GM10847 (cell line): ENCODE measurements around the gene PKN2.

Experiments
- POLR2A ChIP-seq: IDR thresholded peaks from 2 replicates; pipeline ENCODE4 v1.6.1; 2011; ENCODE audit not compliant: insufficient read length; ENCODE audit errors: extremely low read depth

PKN2 gene

DNA sequence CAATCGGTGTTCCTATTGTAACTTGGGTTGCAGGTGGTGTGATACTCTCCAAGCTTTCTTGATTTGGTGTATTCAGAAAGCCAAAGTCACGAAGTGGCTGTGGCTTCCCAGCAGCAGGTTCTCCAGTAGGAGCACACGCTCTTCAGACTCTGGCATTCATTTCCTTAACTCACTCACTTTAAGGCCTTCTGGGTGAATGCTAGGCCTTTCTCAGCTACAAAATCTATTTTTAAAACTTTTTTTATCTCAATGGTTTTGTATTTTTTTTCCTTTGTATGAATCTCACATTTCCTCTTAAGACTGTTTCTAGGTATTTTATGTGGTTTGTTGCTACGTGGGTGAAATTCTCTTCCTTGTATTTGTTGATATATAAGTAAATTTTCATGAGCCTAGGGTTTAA, 22.9 kb upstream of the PKN2 start:
- no peak for TF ChIP-seq POLR2A

DNA sequence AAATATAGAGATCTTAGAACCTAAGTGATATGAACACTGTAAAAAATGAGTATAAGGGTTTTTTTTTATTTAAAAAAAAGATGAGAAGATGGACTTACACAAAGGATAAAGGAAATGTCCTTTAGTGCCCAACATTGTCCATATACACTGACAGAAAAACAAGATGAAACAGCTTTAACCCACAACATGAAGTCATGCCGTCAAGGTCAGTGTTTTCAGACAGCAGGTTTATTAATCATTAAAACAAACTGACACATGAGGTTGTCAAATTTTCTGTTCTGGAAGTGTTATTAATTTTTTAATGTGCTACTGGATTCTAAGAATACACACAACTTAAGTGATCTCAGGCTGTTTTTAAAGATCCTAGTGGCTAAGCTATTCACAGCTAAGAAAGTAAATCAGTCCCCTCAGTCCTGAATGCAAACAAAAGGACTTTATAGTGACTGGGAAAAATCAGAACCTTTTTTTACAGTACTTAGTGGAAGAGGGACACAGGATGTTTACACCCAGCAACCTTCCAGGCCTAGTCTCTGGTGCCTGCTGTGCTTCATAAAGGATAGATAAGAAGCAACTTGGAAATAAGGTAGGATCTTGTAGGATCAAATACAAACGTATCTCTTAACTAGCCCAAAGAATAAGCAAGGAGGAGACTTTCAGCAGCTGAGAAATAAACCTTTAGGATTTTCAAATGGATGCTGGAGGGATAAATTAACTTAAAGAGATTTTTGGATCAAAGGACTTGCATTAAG, 21.9 kb upstream of the PKN2 start:
- no peak for TF ChIP-seq POLR2A

DNA sequence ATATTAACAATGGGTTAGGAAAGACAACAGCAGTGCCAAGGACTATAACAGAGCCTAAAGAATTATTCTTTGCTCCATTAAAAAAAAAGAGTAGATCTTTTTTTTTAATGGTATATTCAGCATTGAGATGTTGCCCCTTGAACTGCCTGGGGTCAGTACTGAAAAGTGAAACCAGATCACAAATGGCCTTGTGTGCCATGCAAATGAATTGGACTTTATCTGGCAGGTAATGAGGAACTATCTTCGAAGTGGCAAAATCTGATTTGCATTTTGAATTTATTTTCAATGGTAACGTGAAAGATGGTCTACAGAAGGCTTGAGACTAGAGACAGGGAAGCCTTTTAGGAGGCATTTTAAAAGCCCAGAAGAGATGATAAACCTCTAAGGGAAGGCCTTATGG, 21.4 kb upstream of the PKN2 start:
- TF ChIP-seq POLR2A = no peak

DNA sequence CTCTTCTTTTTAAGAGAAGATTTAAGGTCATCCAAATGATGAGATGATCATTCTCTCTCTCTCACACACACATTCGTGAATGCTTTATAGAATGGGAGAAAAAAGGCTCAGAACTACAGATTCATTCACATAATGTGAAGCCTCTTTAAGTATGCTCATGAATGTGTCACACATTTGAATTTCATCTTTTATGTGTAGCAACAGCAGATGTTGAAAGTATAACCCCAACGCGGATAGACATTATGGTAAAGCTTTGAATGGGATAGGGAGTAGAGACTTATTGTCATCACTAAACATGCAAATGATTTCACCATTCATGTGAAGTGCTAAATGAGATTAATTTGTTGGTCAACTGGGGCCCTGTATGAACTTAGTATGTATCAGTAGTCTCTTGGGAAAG, 15.7 kb upstream of the PKN2 start:
- no peak for TF ChIP-seq POLR2A

DNA sequence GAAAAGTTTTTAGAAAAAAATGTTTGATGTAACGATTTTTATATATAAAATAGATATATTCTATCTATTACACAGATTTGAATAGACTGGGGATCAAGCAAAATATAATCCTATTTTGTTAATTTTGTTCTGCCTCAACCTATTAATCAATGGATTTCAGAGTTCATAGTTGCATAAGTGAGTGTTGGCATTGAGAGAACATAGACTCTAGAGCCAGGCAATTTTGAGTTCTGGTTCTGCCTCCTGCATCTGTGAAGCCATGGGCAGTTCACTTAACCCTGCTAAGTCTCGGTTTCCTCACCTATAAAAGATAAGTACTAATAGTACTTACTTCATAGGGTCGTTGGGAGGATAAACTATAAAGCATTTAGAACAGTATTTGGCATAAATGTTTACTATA, 13.6 kb upstream of the PKN2 start:
- TF ChIP-seq POLR2A = no peak

DNA sequence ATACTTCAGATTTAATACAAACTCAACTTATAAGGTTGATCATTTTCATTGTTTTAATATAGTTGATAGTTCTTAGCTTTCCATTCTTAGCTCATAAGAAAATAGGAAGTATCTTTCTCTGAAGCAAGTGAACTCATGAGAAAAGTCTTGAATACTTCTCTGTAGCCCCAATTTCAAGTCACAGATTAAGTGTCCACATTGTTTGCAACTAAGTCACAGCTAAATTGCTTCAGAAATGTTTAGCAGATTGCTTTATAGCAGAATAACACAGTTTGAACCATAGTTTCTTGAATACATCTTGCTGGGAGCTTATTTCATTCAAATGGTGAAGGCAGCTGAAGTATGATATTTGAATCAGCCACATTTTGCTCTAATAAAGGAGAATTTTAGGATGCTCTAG, 10.6 kb upstream of the PKN2 start:
- TF ChIP-seq POLR2A = no peak

DNA sequence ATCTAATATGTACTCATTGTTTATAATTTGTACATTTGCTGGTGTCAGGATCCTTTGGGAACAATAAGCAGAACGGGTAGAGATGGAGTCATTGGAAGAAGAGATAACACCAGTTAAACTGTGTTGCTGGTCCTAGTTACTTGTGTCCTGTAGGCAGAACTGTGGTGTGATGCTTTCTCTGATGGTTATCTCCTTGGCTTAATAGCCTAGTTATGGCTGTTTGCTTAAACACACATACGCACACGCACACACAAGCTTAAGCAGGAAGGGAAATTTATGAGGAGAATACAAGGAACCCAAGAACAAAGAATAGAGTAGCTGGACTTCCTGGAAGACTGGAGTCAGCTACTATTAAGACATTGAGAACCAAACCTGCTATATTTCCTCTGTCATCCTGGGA, 5.7 kb upstream of the PKN2 start:
- no peak for TF ChIP-seq POLR2A

DNA sequence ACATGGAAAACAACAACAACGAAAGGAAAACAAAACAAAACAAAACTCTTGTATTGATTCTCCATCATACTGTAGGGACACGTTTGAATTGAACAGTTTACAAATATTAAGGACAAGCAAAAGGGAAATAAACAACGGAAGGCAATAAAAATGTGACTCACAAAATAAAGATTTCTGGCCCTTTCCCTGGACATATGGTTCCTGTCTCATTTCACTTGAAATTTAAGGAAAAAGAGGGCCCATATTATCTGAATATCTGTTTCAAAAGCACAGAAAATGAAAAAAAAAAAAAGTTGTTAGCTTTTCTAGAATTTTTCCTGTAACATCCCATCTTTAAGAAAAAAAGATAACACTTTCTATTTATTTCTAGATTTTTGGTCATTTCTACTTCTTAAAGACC, 3.6 kb upstream of the PKN2 start:
- TF ChIP-seq POLR2A = no peak

DNA sequence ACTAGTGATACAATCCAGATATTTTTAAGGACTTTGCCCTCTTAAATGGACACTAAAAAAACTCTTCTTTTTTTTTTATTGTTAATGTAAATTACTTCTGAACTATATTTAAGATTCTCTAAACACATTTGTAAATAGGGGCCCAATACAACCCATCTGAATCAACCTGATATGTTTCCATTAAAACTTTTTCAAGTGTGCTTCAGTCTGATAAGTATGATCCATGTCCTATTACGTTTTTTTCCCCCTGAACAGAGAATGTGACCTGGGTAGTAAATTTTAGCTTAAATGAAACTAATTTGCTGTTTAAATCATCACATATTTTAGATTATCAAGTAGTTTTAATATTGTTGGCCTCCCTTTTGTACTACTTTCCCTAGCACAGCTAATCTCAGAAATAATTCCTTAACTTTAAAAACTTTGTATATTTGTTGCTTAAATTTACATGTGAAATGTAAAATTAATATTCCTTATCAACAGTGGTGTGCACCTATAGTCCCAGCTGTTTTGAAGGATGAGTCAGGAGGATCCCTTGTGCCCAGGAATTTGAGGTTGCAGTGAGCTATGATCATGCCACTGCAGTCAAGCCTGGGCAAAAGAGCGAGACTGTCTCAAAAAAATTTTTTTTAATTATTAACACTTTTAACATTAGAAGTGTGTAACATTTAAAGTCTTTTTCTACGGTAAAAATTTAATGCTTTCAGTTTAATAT, 3.0 kb upstream of the PKN2 start:
- no peak for TF ChIP-seq POLR2A

DNA sequence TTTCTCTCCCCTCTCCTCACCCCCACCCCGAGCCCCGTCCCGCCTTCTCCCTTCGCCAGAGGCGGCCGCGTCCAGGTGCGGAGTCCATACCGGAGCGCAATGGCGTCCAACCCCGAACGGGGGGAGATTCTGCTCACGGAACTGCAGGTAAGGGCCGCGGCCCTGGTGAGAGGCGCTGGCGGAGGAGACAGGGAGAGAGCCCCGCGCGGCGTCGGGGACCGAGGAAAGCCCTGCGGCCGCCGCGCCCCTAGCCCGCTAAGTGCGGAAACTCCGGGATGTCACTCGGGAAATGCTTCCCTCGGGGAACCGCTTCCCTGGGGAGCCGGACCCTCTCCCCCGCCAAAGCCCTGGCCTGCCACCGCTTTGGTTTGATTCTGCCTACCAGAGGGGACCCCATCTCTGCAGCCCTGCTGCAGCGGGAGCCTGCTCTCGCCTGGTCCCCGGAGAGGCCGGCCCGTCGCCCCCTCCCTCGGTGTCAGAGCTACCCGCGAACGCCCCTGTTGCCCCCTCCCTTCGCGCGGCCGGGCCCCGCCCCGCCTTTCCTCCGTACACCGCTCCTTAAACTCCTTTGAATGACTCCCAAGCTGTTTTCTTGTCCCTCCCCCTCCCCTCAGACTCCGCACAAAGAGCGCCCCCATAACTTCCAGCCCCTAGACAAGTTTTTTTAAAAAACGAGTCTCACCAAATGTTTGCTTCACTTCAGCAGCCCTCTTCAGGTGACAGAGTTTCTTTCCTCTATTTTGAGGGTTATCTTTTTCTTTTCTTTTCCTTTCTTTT, 597 bp downstream of the PKN2 start:
- peak; percentile 24 for TF ChIP-seq POLR2A

DNA sequence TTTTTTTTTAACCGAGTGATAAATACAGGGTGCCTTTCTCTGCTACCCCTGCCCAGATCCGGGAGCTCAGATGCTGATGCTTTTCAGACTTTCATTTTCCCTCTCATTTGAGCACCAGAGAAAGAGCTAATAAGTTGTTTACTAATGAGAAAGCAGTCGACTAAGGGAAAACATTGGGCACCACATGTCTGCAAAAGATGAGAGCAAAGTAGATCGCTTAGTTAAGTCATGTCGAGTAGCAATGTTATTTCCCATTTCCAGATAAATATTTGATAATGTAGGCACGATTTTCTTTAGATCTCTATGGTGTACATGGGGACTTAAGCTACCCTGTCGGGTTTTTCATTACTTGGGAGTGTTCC, 1.2 kb downstream of the PKN2 start:
- TF ChIP-seq POLR2A = no peak

DNA sequence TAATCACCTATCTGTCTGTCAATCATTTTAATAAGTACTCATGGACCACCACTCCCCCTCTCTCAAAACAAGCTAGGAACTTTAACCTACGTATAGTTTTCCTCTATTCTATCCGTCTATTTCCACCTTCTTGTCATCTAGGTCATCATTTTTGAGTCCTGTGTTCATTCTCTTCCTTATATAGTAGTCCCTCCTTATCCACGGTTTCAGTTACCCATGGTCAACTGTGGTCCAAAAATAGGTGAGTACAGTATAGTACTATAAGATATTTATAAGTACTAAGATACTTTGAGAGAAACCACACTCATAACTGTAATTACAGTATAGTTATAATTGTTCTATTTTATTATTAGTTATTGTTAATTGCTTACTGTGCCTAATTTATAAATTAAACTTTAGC, 7.5 kb downstream of the PKN2 start:
- TF ChIP-seq POLR2A = no peak

DNA sequence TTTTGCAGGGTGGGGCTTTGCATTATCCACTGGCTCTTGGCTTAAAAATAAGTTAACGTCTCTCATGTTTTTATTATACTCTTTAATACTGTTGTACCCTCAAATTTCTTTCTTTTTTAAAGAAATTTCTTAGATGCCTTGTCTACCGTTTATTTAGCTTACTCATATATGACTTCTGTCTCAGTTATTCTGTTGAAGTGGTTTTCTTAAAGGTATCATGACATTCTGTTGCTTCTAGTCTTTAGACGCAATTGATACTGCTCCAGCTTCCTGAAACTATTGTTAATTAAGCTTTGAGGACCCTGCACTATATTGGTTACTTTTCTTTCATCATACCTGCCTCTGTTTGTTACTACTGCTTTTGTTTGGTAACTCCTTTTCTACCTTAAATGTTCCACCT, 11.7 kb downstream of the PKN2 start:
- no peak for TF ChIP-seq POLR2A

DNA sequence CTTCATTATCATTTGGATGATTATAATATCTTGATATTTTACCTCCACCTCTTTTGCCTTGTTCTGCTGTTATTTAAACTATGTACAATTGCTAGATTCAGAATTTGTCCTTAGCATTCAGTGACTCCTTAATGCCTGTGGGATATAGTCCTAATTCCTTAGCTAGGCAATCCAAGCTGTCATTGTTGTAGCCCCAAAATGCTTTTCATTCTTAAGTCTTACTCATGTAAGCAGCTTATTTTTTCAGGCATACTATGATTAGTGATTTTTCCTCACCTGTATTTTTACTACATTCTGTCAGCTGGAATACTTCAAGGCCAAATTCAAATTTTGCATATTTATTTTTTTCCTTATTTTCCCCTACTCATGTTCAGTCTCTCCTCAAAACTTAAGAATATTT, 13.4 kb downstream of the PKN2 start:
- TF ChIP-seq POLR2A = no peak

DNA sequence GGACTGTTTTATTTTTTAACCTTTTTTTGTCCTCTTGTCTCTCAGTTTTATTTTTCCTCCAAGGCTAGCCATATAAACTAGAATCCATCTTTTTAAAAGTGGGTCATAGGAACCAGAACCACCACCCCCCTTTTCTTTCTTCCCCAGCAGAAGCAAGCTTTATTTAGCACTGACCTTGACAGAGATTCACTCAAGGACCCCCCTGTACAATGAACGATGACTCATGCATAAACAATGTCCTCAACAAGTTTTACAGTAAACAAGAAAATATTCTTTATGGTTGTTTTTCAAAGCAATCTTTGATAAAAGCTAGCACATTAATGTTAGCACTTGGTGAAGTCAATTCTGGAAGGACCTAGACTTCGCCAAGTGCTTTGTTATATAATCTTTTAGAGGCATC, 14.1 kb downstream of the PKN2 start:
- no peak for TF ChIP-seq POLR2A

DNA sequence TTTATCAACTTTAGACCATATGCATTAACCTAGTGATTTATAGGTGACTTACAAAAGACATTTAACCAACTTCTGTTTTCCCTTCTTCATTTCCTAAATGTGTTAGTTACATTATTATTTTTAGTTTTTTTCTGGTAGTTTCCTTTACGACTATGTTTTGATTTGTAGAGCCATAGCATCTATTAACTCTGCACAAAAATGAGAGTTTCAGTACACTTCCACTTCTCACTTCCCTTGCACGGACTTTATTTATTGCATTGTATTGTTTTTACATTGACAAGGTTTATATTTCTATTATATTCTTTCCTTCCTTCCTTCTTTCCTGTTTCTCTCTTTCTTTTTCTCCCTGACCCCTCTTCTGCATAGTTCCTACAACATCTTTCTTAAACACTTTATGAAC, 14.7 kb downstream of the PKN2 start:
- TF ChIP-seq POLR2A = no peak

DNA sequence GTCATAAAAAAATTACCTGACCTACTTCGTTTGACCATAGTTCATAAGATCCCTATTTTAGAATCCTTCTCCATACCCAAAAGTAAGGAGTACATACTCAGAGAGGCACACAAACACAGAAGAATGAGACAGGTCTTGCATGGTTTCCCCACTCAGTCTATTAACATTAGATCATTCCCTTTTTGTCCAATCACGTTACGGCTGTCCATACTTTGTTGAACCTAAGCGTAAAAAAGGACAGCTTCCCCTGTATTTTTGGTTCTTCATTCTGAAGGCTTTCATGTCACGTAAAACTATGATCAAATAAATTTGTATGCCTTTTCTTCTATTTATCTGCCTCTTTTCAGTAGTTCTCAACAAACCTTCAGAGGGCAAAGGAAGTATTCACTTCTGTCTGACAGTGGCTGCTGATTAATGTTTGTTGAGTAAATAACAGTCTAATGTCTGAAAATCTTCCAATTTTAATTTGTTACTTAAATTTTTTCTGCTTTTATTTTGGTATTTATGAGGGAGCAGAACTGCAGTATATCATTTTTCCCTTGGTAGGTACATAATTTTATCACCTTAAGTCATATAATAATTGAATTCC, 16.4 kb downstream of the PKN2 start:
- no peak for TF ChIP-seq POLR2A

DNA sequence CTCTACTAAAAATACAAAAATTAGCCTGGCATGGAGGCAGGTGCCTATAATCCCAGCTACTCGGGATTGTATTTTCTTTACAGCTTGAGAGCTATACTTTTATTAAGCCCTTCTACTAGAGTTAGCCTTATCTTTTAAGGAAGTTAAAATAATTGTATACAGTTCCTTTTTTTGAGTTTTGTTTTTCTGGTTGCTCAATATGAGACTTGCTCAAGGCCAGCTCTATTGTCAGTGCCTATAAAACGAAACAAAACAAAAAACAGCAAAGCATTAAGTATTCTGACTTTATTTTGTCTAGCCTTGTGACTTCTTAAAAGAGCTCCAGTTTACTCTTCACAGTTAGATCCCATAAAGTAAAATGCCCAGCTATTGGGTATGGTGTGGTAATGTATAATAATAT, 17.2 kb downstream of the PKN2 start:
- no peak for TF ChIP-seq POLR2A
